GM19025 (cell line): ENCODE data around the gene IDH3A.

Source experiments
- ATAC-seq: cut with Tn5 transposase; IDR thresholded peaks from one replicate; pipeline ENCODE4 v1.9.1; 2021; ENCODE audit warnings: mild to moderate bottlenecking, low read depth, moderate library complexity; ENCODE audit not compliant: unreplicated experiment

IDH3A gene

DNA sequence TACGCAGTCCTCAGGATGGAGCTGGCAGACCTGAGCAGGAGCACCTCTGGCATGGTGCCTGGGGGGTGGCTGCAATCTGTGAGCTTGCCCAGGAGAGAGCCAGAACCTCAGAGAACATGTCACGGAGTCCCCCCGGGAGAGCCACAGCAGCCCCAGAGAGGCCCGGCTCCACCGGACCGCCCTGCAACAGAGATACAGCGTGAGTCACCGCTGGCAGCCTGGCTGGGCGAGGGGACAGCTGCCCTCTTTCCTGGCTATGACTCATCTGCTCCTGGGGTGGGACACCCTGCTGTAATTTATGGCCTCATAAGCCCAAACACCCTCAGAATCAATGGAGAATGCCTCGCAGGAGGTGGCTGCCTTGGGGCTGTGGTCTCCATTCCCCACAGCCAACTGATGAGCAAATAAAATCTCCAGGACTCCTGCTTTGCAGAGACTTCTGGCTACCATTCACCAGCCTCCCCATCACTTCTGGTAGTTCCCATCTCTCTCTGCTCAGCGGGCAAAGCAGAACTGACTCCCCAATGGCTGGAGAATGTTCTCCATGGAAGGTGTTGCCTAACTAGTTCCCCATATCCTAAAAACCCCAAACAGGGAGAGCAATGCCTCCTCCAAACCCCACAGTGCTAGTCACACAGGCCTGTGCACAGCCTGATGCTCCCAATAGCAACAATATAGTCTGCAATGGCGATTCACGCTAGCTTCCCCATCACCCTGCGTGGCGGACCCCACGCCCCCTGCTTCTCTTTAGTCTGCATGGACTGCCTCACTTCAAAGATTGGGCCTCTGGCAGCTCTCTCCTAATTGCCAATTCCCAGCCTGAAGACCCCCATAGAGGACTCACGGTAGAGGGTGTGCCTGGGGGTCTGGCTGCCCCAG, 63.6 kb downstream of the IDH3A start:
- no peak for ATAC-seq

DNA sequence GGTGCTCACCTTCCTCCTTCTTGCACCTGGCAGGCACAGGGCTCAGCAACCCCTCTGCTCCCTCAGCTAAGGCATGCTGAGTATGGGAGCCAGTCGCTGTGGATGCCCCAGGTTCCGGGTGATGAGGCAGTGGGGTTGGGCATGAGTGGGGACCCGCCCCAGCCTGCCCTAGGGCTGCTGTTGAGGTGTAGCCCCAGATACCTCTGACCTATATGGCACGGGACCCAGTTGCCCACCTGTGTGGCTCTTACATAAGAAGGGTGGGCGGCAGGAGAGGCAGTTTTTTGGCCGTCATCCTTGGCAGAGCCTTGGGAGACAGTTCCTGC, 64.2 kb downstream of the IDH3A start:
- ATAC-seq, result no peak

DNA sequence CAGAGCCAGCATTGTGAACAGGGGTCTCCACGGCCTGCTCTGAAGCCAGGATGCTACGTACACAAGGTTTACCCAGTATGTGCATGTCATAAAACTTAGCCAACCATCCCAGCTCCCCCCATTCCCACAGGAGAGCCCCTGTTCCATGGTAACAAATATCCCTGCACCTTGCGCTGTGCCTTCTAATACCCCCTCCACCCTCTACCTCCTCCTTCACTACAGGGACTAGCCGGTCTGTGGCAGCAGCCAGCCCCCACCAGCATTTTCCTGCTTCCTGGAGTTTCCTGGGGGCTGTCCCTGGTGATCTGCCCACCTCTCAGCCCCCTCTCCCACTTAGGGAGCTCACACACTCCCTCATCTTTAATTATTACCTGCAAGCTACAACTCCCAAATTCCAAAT, 64.8 kb downstream of the IDH3A start:
- ATAC-seq, result no peak

- no peak for ATAC-seq
These were observed 67.3 kb downstream of the IDH3A start for GRCh38 chr15:78216276-78217104.

DNA sequence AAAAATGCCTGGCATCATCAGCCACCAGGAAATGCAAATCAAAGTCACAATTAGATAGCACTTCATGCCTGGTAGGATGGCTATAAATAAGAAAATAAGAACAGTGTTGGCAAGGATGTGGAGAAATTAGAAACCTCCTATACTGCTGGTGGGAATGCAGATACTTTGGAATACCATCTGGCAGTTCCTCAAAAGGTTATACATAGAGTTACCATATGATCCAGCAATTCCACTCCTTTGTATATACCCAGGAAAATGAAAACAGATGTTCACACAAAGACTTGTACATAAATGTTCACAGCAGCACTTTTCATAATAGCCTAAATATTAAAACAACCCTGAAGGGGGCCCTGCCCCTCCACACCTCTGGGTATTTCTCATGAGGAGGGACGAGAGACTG, 71.6 kb downstream of the IDH3A start:
- ATAC-seq, result no peak
